ENCODE results near the gene GFER. TPM values are rescaled to one million over a fixed set of nuclear protein-coding genes. Genes with fewer than 3 reads are reported as not detected.
"Not testable (repeated sequence)": the region's sequence is repeated elsewhere in the genome, so short reads cannot be mapped to it uniquely, and the experiment has no call there.

The GFER gene
- 10 to 100 TPM; 12.8 to 45.6 (median 25.1) TPM for total RNA-seq

DNA sequence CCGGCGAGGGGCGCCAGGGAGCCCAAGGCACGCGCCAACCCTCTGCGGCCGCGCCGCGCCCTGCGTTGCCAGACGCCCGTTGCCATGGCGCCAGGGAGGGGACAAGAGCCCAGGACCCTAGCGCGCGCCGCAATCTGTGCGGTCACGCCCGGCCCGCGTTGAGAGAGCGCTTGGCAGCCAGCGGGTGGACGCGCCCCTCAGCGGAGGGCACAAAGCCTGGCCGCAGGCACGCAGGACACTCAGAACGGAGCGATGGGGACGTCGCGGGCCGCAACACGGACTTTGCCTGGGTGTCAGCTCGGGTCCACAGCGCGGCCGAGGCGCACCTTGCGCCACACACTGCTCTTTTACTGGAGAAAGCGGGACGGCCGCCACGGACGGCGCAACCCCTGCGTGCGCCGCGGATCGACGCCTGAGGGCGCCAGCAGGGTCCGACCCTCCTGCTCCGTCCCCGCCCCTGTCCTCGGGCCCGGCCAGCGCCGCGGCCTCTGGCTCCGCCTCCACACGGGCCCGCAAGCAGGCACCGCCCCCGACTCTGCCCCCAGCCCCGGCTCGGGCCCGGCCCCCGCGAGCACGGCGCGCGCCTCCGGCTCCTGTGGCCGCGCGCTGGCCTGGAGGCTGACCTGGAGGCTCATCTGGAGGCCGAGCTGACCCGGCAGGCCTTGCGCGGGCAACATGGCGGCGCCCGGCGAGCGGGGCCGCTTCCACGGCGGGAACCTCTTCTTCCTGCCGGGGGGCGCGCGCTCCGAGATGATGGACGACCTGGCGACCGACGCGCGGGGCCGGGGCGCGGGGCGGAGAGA lies at the start of gene GFER:
Gene GFER, plus strand, starts transcription at position 650 of the 803 bp plus-strand sequence. Its CDS starts 26 bp downstream, at position 676.
- no peaks in the 10 kb centered on the region for H3K9me3 ChIP-seq
- peak within 1 kb of the TSS; percentile 7 to 85 (median 80) for H3K27ac ChIP-seq
- H3K4me1 ChIP-seq, result peaks cover 0 to 47% (median 11%) of the 10 kb centered on the region in 3 donors
- peaks cover 55% of the 10 kb centered on the region for H3K27me3 ChIP-seq
- TF ChIP-seq EP300 (IDR thresholded peaks at IDR 0.05) (no peak), POLR2A (IDR thresholded peaks at IDR 0.05) (peak; percentile 51 to 68), POLR2AphosphoS5 (IDR thresholded peaks at IDR 0.05) (peak; percentile 1)
- TF ChIP-seq, protein P1, sequence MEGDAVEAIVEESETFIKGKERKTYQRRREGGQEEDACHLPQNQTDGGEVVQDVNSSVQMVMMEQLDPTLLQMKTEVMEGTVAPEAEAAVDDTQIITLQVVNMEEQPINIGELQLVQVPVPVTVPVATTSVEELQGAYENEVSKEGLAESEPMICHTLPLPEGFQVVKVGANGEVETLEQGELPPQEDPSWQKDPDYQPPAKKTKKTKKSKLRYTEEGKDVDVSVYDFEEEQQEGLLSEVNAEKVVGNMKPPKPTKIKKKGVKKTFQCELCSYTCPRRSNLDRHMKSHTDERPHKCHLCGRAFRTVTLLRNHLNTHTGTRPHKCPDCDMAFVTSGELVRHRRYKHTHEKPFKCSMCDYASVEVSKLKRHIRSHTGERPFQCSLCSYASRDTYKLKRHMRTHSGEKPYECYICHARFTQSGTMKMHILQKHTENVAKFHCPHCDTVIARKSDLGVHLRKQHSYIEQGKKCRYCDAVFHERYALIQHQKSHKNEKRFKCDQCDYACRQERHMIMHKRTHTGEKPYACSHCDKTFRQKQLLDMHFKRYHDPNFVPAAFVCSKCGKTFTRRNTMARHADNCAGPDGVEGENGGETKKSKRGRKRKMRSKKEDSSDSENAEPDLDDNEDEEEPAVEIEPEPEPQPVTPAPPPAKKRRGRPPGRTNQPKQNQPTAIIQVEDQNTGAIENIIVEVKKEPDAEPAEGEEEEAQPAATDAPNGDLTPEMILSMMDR (IDR thresholded peaks at IDR 0.05), result peak in 2 of 4 experiments; percentile 1 to 64
- peak within 1 kb of the TSS; percentile 74 to 92 for H3K4me3 ChIP-seq
- WGBS, 2 donors (ENCODE audit: low coverage in 1 of 2), result 0% methylated on average over 1 of the region's 109 CpGs; no CpG with 5 or more reads in 1 of the 2 donors
- peak; percentile 94 for ATAC-seq
- peaks cover 0 to 29% of the 10 kb centered on the region in 2 donors for H3K36me3 ChIP-seq

DNA sequence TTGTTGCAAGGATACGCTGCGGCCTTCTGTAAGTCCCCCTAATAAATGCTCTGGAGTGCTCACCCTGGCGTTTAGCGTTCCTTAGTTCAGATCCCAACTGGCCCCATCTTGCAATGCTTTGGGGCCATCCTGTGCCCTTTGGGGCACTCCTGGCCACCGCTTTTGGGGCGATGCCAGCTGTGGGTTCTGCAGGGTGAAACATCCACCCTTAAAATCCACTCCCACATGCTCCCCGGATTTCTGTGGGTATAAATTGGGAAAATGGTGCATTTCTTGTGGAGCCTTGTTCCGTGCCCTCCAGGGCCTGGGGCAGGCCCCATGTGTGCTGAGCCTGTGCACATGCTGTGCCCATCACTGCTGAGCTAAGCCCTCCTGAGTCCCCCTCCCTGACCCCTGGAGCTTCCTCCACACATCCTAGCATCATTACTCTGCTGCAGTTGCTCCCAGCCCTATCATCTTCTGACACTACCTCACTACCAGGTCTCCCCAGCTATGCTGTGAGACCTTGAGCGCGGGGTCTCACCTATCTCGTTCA lies 47.0 kb upstream of the GFER start:
- no peak for ATAC-seq
- Histone ChIP-seq H3K4me3 (no peak overlapping the region), H3K27me3 (peaks cover 15% of the 10 kb centered on the region), H3K4me1 (peaks cover 2 to 19% (median 5%) of the 10 kb centered on the region in 3 donors), H3K9me3 (no peaks in the 10 kb centered on the region), H3K36me3 (peaks cover 0 to 49% of the 10 kb centered on the region in 2 donors), H3K27ac (no peak overlapping the region)
- 90 to 91% methylated on average over 3 to 10 of the region's 11 CpGs for WGBS, 2 donors (ENCODE audit: low coverage in 1 of 2)
- TF ChIP-seq, protein P1 (IDR thresholded peaks at IDR 0.05), result no peak
- TF ChIP-seq POLR2AphosphoS5 (IDR thresholded peaks at IDR 0.05) (no peak), POLR2A (IDR thresholded peaks at IDR 0.05) (no peak), EP300 (IDR thresholded peaks at IDR 0.05) (no peak)

DNA sequence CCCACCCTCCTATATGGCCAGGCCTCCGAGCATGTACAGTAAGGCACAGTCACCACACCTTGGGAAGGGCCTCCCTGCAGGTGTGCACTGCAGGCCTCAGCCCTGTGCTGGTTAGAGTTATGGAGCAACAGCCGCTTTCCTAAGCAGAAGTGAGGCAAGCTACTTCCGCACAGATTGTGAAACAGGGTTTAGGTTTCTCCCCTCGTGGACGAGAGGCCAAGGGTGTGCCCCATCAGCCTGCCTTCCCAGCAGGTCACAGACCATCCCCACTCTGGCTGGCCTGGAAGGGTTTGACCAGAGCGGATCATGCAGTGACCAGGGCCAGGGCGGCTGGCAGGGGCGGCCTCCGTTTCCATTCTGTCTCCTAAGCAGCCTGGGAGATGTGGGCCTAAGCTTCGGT lies 45.7 kb upstream of the GFER start:
- H3K27ac ChIP-seq, result no peak overlapping the region
- H3K36me3 ChIP-seq, result peaks cover 0 to 49% of the 10 kb centered on the region in 2 donors
- H3K4me1 ChIP-seq, result peaks cover 2 to 25% (median 11%) of the 10 kb centered on the region in 3 donors
- ATAC-seq, result no peak
- no peak overlapping the region for H3K4me3 ChIP-seq
- no peaks in the 10 kb centered on the region for H3K9me3 ChIP-seq
- TF ChIP-seq POLR2AphosphoS5 (IDR thresholded peaks at IDR 0.05) (no peak), EP300 (IDR thresholded peaks at IDR 0.05) (no peak), POLR2A (IDR thresholded peaks at IDR 0.05) (no peak)
- TF ChIP-seq, protein P1 (IDR thresholded peaks at IDR 0.05), result no peak
- H3K27me3 ChIP-seq, result peaks cover 2% of the 10 kb centered on the region
- WGBS, 2 donors (ENCODE audit: low coverage in 1 of 2), result 90 to 100% methylated on average over 1 to 4 of the region's 10 CpGs

DNA sequence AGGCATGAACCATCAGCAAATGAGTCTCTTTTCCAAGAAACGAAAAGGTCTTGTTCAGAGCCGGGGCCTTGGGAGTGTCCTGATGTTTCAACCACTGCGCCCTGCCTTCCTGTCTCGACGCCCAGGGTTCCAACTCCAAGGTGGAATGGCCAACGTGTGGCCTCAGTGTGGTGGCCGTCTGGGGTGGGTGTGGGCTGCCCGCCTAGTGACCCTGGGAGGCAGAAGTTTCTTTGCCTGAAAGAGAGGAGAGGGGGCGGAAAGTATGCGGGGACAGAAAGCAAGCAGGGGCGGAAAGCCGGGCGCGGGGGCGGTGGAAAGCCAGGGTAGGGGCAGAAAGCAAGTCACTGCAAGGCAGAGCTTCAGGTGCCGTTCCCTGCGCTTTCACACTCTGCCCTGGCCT lies 45.1 kb upstream of the GFER start:
- Histone ChIP-seq H3K27ac (no peak overlapping the region), H3K9me3 (no peaks in the 10 kb centered on the region), H3K27me3 (no peaks in the 10 kb centered on the region), H3K36me3 (peaks cover 0 to 49% of the 10 kb centered on the region in 2 donors), H3K4me1 (peaks cover 2 to 31% (median 11%) of the 10 kb centered on the region in 3 donors), H3K4me3 (no peak overlapping the region)
- TF ChIP-seq POLR2A (IDR thresholded peaks at IDR 0.05) (no peak), POLR2AphosphoS5 (IDR thresholded peaks at IDR 0.05) (no peak), EP300 (IDR thresholded peaks at IDR 0.05) (no peak)
- TF ChIP-seq, protein P1 (IDR thresholded peaks at IDR 0.05), result no peak
- WGBS, 2 donors (ENCODE audit: low coverage in 1 of 2), result 74 to 96% methylated on average over 3 to 4 of the region's 17 CpGs
- no peak for ATAC-seq

DNA sequence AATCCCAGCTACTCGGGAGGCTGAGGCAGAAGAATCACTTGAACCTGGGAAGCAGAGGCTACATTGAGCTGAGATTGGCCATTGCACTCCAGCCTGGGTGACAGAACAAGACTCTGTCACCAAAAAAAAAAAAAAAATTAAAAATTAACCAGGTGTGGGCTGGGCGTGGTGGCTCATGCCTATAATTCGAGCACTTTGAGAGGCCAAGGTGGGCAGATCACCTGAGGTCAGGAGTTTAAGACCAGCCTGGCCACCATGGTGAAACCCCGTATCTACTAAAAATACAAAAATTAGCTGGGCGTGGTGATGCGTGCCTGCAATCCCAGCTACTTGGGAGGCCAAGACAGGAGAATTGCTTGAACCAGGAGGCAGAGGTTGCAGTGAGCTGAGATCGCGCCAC lies 44.2 kb upstream of the GFER start:
- not testable (repeated sequence) for H3K9me3 ChIP-seq, H3K27ac ChIP-seq, ATAC-seq, H3K27me3 ChIP-seq, H3K4me3 ChIP-seq
- 83 to 93% methylated on average over 3 to 7 of the region's 8 CpGs for WGBS, 2 donors (ENCODE audit: low coverage in 1 of 2)
- H3K36me3 ChIP-seq, result peaks cover 0 to 49% of the 10 kb centered on the region in 2 donors
- H3K4me1 ChIP-seq, result peaks cover 2 to 34% (median 11%) of the 10 kb centered on the region in 3 donors

Measured in gastroesophageal sphincter (tissue), 4 donors.